ENCODE results near the gene KLHDC10. TPM values are rescaled to one million over a fixed set of nuclear protein-coding genes. Genes with fewer than 3 reads are reported as not detected.

The KLHDC10 gene
- 27.7 and 29.9 TPM in 2 replicates for total RNA-seq

DNA sequence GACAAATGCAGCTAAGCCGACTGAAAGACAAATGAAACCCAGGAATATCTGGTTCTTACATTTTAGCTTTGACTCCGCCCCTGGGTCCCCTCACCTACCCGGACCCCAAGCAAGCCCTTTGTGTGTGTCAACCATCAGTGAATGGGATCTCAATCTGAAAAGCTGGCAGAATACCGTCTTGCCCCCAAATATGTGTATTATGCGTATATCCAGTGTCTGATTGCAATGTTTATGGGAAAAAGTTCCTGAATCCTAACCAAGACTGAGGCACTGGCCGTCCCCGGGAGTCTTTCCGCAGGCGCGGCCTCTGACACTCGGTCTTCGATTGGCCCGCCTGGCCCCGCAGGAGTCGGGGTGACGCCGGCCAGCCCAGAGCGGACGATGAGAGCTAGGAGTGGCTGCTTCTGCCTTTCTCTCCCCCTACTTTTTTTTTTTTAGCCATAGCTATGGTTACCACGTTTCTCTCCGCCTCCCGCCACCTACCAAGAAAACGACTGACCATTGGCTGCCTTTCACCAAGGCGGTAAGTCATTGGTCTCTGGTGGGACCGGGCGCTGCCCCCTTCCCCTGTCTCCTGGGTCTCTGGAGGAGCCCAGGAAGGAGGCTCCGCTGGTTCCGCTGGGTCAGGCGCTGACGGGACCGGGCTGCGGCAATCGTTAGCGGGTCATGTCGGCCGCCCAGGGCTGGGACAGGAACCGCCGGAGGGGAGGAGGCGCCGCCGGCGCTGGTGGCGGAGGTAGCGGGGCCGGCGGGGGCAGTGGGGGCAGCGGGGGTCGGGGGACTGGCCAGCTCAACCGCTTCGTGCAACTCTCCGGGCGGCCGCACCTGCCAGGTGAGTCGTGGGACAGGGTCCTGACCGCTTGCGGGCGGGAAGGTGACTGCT lies at the start of gene KLHDC10:
KLHDC10 (plus strand) TSS at position 557 of the 883 bp plus-strand sequence; CDS start at position 667, 110 bp downstream.

Other genes with a start within 250 kb of the KLHDC10 start
- gene UBE2H, start 117.6 kb upstream of the KLHDC10 start, total RNA-seq: 59.4 and 64.7 TPM in 2 replicates
- 11.7 and 12.8 TPM in 2 replicates for gene ZC3HC1, start 19.2 kb upstream of the KLHDC10 start, total RNA-seq
- 8.5 and 9.2 TPM in 2 replicates for gene TMEM209, start 134.9 kb downstream of the KLHDC10 start, total RNA-seq
- 0.09 and 0.14 TPM in 2 replicates for gene SSMEM1, start 137.3 kb downstream of the KLHDC10 start, total RNA-seq
- gene CPA2, start 196.3 kb downstream of the KLHDC10 start, total RNA-seq: not detected in 2 replicates
- gene CPA4, start 222.6 kb downstream of the KLHDC10 start, total RNA-seq: 25.9 and 83.2 TPM in 2 replicates